ENCODE results near the gene USP6NL. TPM values are rescaled to one million over a fixed set of nuclear protein-coding genes. Genes with fewer than 3 reads are reported as not detected.

Gene USP6NL
- total RNA-seq, 4 donors from 2014 or later, result 28.8 to 56.4 (median 34.0) TPM

GRCh38 chr10:11517150-11517549 is 94.3 kb downstream of the USP6NL start:
- H3K9me3 ChIP-seq, result no peaks in the 10 kb centered on the region
- no peak overlapping the region for H3K4me3 ChIP-seq
- WGBS, 2 donors, result 10 to 77% methylated on average over 1 of the region's 1 CpG
- H3K4me1 ChIP-seq, result peaks cover 0 to 20% (median 3%) of the 10 kb centered on the region in 3 donors
- H3K36me3 ChIP-seq, result peaks cover 0 to 14% (median 0%) of the 10 kb centered on the region in 3 donors
- TF ChIP-seq POLR2A (IDR thresholded peaks at IDR 0.05), result no peak
- TF ChIP-seq CTCF (IDR thresholded peaks at IDR 0.05), result no peak
- intact Hi-C loops (cut with DNase I), result loop anchor here (5.0 to 10.0 kb wide), 2 partner anchors 208 to 240 kb away; no protein-coding TSS in a partner anchor
- DNase-seq, result no peak
- no peak overlapping the region for H3K27ac ChIP-seq
- no peaks in the 10 kb centered on the region for H3K27me3 ChIP-seq

- peaks cover 0 to 13% (median 3%) of the 10 kb centered on the region in 3 donors for H3K4me1 ChIP-seq
- intact Hi-C loops (cut with DNase I), result loop anchor here (5.0 to 10.0 kb wide), 2 partner anchors 208 to 241 kb away; no protein-coding TSS in a partner anchor
- TF ChIP-seq CTCF (IDR thresholded peaks at IDR 0.05) (no peak), POLR2A (IDR thresholded peaks at IDR 0.05) (no peak)
- no peak overlapping the region for H3K27ac ChIP-seq
- no peak overlapping the region for H3K4me3 ChIP-seq
- WGBS, 2 donors, result 51 to 78% methylated on average over 2 of the region's 2 CpGs
- H3K9me3 ChIP-seq, result no peaks in the 10 kb centered on the region
- DNase-seq, result no peak
- H3K27me3 ChIP-seq, result no peaks in the 10 kb centered on the region
- peaks cover 0 to 14% (median 0%) of the 10 kb centered on the region in 3 donors for H3K36me3 ChIP-seq
Measured at GRCh38 chr10:11516431-11516746, 95.1 kb downstream of the USP6NL start.

GRCh38 chr10:11515596-11516430 is 95.6 kb downstream of the USP6NL start:
- intact Hi-C loops (cut with DNase I), result loop anchor here (5.0 to 10.0 kb wide), 2 partner anchors 209 to 241 kb away; no protein-coding TSS in a partner anchor
- DNase-seq, result no peak
- Histone ChIP-seq H3K36me3 (peaks cover 0 to 14% (median 0%) of the 10 kb centered on the region in 3 donors), H3K4me3 (no peak overlapping the region), H3K9me3 (no peaks in the 10 kb centered on the region), H3K27me3 (no peaks in the 10 kb centered on the region), H3K4me1 (peaks cover 0 to 13% (median 3%) of the 10 kb centered on the region in 3 donors), H3K27ac (no peak overlapping the region)
- WGBS, 2 donors, result 5 to 16% methylated on average over 5 of the region's 5 CpGs
- TF ChIP-seq POLR2A (IDR thresholded peaks at IDR 0.05) (no peak), CTCF (IDR thresholded peaks at IDR 0.05) (peak; percentile 77 to 87 (median 82))

GRCh38 chr10:11513727-11514126 is 97.7 kb downstream of the USP6NL start:
- 86 to 92% methylated on average over 4 of the region's 4 CpGs for WGBS, 2 donors
- Histone ChIP-seq H3K4me3 (no peak overlapping the region), H3K27me3 (no peaks in the 10 kb centered on the region), H3K27ac (no peak overlapping the region), H3K9me3 (no peaks in the 10 kb centered on the region), H3K36me3 (peaks cover 0 to 9% (median 0%) of the 10 kb centered on the region in 3 donors), H3K4me1 (peaks cover 0 to 13% (median 3%) of the 10 kb centered on the region in 3 donors)
- no peak for TF ChIP-seq POLR2A (IDR thresholded peaks at IDR 0.05)
- TF ChIP-seq CTCF (IDR thresholded peaks at IDR 0.05), result no peak
- intact Hi-C loops (cut with DNase I), result loop anchor here (10.0 kb wide), 1 partner anchor 211 kb away; no protein-coding TSS in a partner anchor
- DNase-seq, result no peak

GRCh38 chr10:11512596-11512995 is 98.9 kb downstream of the USP6NL start:
- Histone ChIP-seq H3K36me3 (peaks cover 0 to 20% (median 0%) of the 10 kb centered on the region in 3 donors), H3K4me1 (peaks cover 0 to 13% (median 3%) of the 10 kb centered on the region in 3 donors), H3K4me3 (no peak overlapping the region), H3K27me3 (no peaks in the 10 kb centered on the region), H3K9me3 (no peaks in the 10 kb centered on the region), H3K27ac (no peak overlapping the region)
- DNase-seq, result no peak
- TF ChIP-seq CTCF (IDR thresholded peaks at IDR 0.05) (no peak), POLR2A (IDR thresholded peaks at IDR 0.05) (no peak)
- intact Hi-C loops (cut with DNase I), result loop anchor here (10.0 kb wide), 1 partner anchor 212 kb away; no protein-coding TSS in a partner anchor
- WGBS, 2 donors, result 79 to 81% methylated on average over 3 of the region's 3 CpGs
